ENCODE data around the gene ATF3. TPM values are rescaled to one million over a fixed set of nuclear protein-coding genes. Genes with fewer than 3 reads are reported as not detected.

Gene ATF3
- total and polyA plus RNA-seq, 4 donors = 1.1 to 8.8 (median 5.5) TPM

- TF ChIP-seq, protein P1, sequence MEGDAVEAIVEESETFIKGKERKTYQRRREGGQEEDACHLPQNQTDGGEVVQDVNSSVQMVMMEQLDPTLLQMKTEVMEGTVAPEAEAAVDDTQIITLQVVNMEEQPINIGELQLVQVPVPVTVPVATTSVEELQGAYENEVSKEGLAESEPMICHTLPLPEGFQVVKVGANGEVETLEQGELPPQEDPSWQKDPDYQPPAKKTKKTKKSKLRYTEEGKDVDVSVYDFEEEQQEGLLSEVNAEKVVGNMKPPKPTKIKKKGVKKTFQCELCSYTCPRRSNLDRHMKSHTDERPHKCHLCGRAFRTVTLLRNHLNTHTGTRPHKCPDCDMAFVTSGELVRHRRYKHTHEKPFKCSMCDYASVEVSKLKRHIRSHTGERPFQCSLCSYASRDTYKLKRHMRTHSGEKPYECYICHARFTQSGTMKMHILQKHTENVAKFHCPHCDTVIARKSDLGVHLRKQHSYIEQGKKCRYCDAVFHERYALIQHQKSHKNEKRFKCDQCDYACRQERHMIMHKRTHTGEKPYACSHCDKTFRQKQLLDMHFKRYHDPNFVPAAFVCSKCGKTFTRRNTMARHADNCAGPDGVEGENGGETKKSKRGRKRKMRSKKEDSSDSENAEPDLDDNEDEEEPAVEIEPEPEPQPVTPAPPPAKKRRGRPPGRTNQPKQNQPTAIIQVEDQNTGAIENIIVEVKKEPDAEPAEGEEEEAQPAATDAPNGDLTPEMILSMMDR (IDR thresholded peaks at IDR 0.05; ENCODE audit: low read depth, low read length, missing input control) = no peak
- no peak for TF ChIP-seq RXRA (IDR thresholded peaks at IDR 0.05)
- TF ChIP-seq GABPA (IDR thresholded peaks at IDR 0.05 in 1 of 2, conservative IDR thresholded peaks at IDR 0.05 in 1 of 2) = no peak
- no peak for TF ChIP-seq YY1 (IDR thresholded peaks at IDR 0.05)
- TF ChIP-seq TAF1 (conservative IDR thresholded peaks at IDR 0.05) = no peak
- 79% methylated on average over 6 of the region's 6 CpGs for WGBS
- Histone ChIP-seq H3K36me3 (ENCODE audit: control insufficient read depth in 4 of 4, insufficient read depth in 3 of 4, low read depth in 1 of 4, low read length in 3 of 4) (no peaks in the 10 kb centered on the region), H3K4me3 (ENCODE audit: low read depth in 1 of 3, low read length in 3 of 3) (no peak overlapping the region), H3K9ac (ENCODE audit: low read depth in 1 of 2, low read length in 2 of 2) (no peak overlapping the region), H3K27ac (ENCODE audit: low read depth in 1 of 2, low read length in 2 of 2) (no peak overlapping the region), H3K4me1 (ENCODE audit: control insufficient read depth in 4 of 4, insufficient read depth in 4 of 4, low read length in 3 of 4) (no peaks in the 10 kb centered on the region), H3K27me3 (ENCODE audit: control insufficient read depth in 4 of 4, insufficient read depth in 4 of 4, low read length in 3 of 4) (no peaks in the 10 kb centered on the region), H3K9me3 (ENCODE audit: control insufficient read depth in 4 of 4, low read length in 3 of 4) (no peaks in the 10 kb centered on the region)
- no peak for DNase-seq (ENCODE audit: low spot score)
Measured at GRCh38 chr1:212644866-212645545, 36.4 kb downstream of the ATF3 start.

- Histone ChIP-seq H3K4me3 (ENCODE audit: low read depth in 1 of 3, low read length in 3 of 3) (no peak overlapping the region), H3K4me1 (ENCODE audit: control insufficient read depth in 4 of 4, insufficient read depth in 4 of 4, low read length in 3 of 4) (no peaks in the 10 kb centered on the region), H3K27me3 (ENCODE audit: control insufficient read depth in 4 of 4, insufficient read depth in 4 of 4, low read length in 3 of 4) (no peaks in the 10 kb centered on the region), H3K9ac (ENCODE audit: low read depth in 1 of 2, low read length in 2 of 2) (no peak overlapping the region), H3K36me3 (ENCODE audit: control insufficient read depth in 4 of 4, insufficient read depth in 3 of 4, low read depth in 1 of 4, low read length in 3 of 4) (no peaks in the 10 kb centered on the region), H3K27ac (ENCODE audit: low read depth in 1 of 2, low read length in 2 of 2) (no peak overlapping the region), H3K9me3 (ENCODE audit: control insufficient read depth in 4 of 4, low read length in 3 of 4) (no peaks in the 10 kb centered on the region)
- no peak for DNase-seq (ENCODE audit: low spot score)
- TF ChIP-seq, protein P2, sequence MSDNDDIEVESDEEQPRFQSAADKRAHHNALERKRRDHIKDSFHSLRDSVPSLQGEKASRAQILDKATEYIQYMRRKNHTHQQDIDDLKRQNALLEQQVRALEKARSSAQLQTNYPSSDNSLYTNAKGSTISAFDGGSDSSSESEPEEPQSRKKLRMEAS (IDR thresholded peaks at IDR 0.05) = no peak
- TF ChIP-seq FOXA2 (IDR thresholded peaks at IDR 0.05) (no peak), RAD21 (IDR thresholded peaks at IDR 0.05) (no peak), HNF4A (conservative IDR thresholded peaks at IDR 0.05) (no peak), JUND (IDR thresholded peaks at IDR 0.05) (no peak), EGR1 (IDR thresholded peaks at IDR 0.05; ENCODE audit: low read depth in 2 of 2) (no peak), RXRA (IDR thresholded peaks at IDR 0.05) (no peak), SP1 (IDR thresholded peaks at IDR 0.05) (no peak), HNF4G (IDR thresholded peaks at IDR 0.05) (no peak), YY1 (IDR thresholded peaks at IDR 0.05) (no peak), NR2F2 (IDR thresholded peaks at IDR 0.05) (no peak), FOXA1 (IDR thresholded peaks at IDR 0.05) (no peak), GABPA (IDR thresholded peaks at IDR 0.05 in 1 of 2, conservative IDR thresholded peaks at IDR 0.05 in 1 of 2) (no peak), TAF1 (conservative IDR thresholded peaks at IDR 0.05) (no peak)
- TF ChIP-seq, protein P3, sequence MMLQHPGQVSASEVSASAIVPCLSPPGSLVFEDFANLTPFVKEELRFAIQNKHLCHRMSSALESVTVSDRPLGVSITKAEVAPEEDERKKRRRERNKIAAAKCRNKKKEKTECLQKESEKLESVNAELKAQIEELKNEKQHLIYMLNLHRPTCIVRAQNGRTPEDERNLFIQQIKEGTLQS (IDR thresholded peaks at IDR 0.05) = no peak
- TF ChIP-seq, protein P4, sequence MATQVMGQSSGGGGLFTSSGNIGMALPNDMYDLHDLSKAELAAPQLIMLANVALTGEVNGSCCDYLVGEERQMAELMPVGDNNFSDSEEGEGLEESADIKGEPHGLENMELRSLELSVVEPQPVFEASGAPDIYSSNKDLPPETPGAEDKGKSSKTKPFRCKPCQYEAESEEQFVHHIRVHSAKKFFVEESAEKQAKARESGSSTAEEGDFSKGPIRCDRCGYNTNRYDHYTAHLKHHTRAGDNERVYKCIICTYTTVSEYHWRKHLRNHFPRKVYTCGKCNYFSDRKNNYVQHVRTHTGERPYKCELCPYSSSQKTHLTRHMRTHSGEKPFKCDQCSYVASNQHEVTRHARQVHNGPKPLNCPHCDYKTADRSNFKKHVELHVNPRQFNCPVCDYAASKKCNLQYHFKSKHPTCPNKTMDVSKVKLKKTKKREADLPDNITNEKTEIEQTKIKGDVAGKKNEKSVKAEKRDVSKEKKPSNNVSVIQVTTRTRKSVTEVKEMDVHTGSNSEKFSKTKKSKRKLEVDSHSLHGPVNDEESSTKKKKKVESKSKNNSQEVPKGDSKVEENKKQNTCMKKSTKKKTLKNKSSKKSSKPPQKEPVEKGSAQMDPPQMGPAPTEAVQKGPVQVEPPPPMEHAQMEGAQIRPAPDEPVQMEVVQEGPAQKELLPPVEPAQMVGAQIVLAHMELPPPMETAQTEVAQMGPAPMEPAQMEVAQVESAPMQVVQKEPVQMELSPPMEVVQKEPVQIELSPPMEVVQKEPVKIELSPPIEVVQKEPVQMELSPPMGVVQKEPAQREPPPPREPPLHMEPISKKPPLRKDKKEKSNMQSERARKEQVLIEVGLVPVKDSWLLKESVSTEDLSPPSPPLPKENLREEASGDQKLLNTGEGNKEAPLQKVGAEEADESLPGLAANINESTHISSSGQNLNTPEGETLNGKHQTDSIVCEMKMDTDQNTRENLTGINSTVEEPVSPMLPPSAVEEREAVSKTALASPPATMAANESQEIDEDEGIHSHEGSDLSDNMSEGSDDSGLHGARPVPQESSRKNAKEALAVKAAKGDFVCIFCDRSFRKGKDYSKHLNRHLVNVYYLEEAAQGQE (IDR thresholded peaks at IDR 0.05) = no peak
- TF ChIP-seq, protein P1 (IDR thresholded peaks at IDR 0.05; ENCODE audit: low read depth, low read length, missing input control) = no peak
- TF ChIP-seq, protein P5, sequence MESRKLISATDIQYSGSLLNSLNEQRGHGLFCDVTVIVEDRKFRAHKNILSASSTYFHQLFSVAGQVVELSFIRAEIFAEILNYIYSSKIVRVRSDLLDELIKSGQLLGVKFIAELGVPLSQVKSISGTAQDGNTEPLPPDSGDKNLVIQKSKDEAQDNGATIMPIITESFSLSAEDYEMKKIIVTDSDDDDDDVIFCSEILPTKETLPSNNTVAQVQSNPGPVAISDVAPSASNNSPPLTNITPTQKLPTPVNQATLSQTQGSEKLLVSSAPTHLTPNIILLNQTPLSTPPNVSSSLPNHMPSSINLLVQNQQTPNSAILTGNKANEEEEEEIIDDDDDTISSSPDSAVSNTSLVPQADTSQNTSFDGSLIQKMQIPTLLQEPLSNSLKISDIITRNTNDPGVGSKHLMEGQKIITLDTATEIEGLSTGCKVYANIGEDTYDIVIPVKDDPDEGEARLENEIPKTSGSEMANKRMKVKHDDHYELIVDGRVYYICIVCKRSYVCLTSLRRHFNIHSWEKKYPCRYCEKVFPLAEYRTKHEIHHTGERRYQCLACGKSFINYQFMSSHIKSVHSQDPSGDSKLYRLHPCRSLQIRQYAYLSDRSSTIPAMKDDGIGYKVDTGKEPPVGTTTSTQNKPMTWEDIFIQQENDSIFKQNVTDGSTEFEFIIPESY (IDR thresholded peaks at IDR 0.05) = no peak
- WGBS = 77% methylated on average over 13 of the region's 13 CpGs
Measured at GRCh38 chr1:212645546-212646543, 37.3 kb downstream of the ATF3 start.
